ENCODE results near the gene IER3. TPM values are rescaled to one million over a fixed set of nuclear protein-coding genes. Genes with fewer than 3 reads are reported as not detected.

IER3 gene
- polyA plus RNA-seq, 3 donors: 30.6 to 188 (median 53.2) TPM

DNA sequence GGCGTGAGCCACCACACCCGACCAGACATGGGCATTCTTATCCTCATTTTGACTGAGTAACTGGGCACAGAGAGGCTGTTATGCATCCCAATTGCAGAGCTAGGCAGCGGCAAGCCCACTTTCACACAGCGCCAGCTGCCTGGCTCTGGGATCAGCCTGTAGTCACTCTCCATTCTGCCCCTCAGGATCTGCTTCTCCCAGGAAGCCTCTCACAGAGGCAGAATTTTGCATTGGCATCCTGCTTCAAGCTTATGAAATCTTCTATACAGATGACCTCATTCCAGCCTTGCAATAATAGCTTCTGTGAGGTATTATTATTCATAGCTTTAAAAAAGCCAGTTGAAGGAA, 37.0 kb upstream of the IER3 start:
- TF ChIP-seq, protein P1, sequence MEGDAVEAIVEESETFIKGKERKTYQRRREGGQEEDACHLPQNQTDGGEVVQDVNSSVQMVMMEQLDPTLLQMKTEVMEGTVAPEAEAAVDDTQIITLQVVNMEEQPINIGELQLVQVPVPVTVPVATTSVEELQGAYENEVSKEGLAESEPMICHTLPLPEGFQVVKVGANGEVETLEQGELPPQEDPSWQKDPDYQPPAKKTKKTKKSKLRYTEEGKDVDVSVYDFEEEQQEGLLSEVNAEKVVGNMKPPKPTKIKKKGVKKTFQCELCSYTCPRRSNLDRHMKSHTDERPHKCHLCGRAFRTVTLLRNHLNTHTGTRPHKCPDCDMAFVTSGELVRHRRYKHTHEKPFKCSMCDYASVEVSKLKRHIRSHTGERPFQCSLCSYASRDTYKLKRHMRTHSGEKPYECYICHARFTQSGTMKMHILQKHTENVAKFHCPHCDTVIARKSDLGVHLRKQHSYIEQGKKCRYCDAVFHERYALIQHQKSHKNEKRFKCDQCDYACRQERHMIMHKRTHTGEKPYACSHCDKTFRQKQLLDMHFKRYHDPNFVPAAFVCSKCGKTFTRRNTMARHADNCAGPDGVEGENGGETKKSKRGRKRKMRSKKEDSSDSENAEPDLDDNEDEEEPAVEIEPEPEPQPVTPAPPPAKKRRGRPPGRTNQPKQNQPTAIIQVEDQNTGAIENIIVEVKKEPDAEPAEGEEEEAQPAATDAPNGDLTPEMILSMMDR (IDR thresholded peaks at IDR 0.05): no peak
- whole genome bisulfite sequencing (ENCODE audit: insufficient coverage): 79% methylated on average over 4 of the region's 4 CpGs
- peaks cover 92% of the 10 kb centered on the region for H3K4me1 Mint-ChIP-seq

DNA sequence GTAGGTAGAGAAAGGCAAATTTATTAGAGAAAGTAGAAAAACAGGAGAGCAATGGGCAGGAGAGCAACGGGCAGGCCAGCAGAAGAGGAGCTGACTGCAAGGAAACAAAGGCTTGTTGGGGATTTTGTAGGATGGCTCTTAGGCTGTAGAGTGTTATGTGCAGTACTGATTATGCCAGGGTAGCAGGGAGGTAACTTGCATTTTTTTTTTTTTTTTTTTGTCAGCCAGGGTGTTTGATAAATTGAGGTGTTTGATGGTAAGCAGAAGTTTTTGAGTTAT, 36.2 kb upstream of the IER3 start:
- 80% methylated on average over 1 of the region's 1 CpG for WGBS (ENCODE audit: insufficient coverage)
- Histone ChIP-seq H3K27ac (ENCODE audit: low read depth in 1 of 2, low read length in 2 of 2) (peak overlapping the region in 1 of 2 donors; percentile 91), H3K36me3 (replicated peaks in 1 of 2; ENCODE audit: control insufficient read depth in 1 of 2, insufficient read depth in 2 of 2, low read length in 2 of 2) (no peaks in the 10 kb centered on the region), H3K27me3 (ENCODE audit: control insufficient read depth in 2 of 2, insufficient read depth in 2 of 2, low read length in 2 of 2) (no peaks in the 10 kb centered on the region), H3K79me2 (ENCODE audit: insufficient read depth, low read length) (no peaks in the 10 kb centered on the region), H3K4me2 (replicated peaks; ENCODE audit: extremely low read depth, low read length, poor library complexity, severe bottlenecking) (peak overlapping the region; percentile 58), H3K9me3 (replicated peaks in 1 of 2; ENCODE audit: control insufficient read depth in 1 of 2, insufficient read depth in 1 of 2, low read length in 2 of 2) (no peaks in the 10 kb centered on the region), H4K20me1 (ENCODE audit: insufficient read depth, low read length) (no peaks in the 10 kb centered on the region), H2AFZ (ENCODE audit: insufficient read depth, low read depth, low read length, poor library complexity, severe bottlenecking) (no peak overlapping the region), H3K4me3 (replicated peaks in 1 of 3; ENCODE audit: low read depth in 2 of 3, low read length in 3 of 3) (peak overlapping the region in 1 of 3 experiments; percentile 53), H3K9ac (ENCODE audit: insufficient read depth, low read length, poor library complexity, severe bottlenecking) (no peak overlapping the region), H3K4me1 (ENCODE audit: control insufficient read depth in 1 of 2, insufficient read depth in 2 of 2, low read length in 2 of 2) (peaks cover 94% of the 10 kb centered on the region in 2 donors)
- Mint-ChIP-seq H3K36me3 (peaks cover 4 to 9% of the 10 kb centered on the region in 2 donors), H3K9me3 (peaks cover 0 to 2% (median 0%) of the 10 kb centered on the region in 7 donors), H3K4me3 (no peak overlapping the region), H3K27ac (peak overlapping the region; percentile 95 to 100 (median 99)), H3K4me1 (peaks cover 88% of the 10 kb centered on the region), H3K27me3 (ENCODE audit: low read depth in 3 of 3) (no peaks in the 10 kb centered on the region)
- TF ChIP-seq, protein P1 (IDR thresholded peaks at IDR 0.05): no peak
- intact Hi-C loops (cut with micrococcal nuclease): loop anchor here in 1 of 2 donors (5.0 kb wide), 1 partner anchor 37 kb away; no protein-coding TSS in a partner anchor
- DNase-seq: no peak

More for the DNA sequence above, 37.0 kb upstream of the IER3 start:
- DNase-seq: peak in 1 of 3 donors; percentile 95
- peak overlapping the region; percentile 95 to 100 (median 99) for H3K27ac Mint-ChIP-seq
- peak overlapping the region; percentile 12 to 78 for H3K4me3 Mint-ChIP-seq
- Histone ChIP-seq H3K27me3 (ENCODE audit: control insufficient read depth in 2 of 2, insufficient read depth in 2 of 2, low read length in 2 of 2) (no peaks in the 10 kb centered on the region), H3K4me1 (ENCODE audit: control insufficient read depth in 1 of 2, insufficient read depth in 2 of 2, low read length in 2 of 2) (peaks cover 99 to 100% of the 10 kb centered on the region in 2 donors), H2AFZ (ENCODE audit: insufficient read depth, low read depth, low read length, poor library complexity, severe bottlenecking) (no peak overlapping the region), H3K79me2 (ENCODE audit: insufficient read depth, low read length) (no peaks in the 10 kb centered on the region), H3K4me2 (replicated peaks; ENCODE audit: extremely low read depth, low read length, poor library complexity, severe bottlenecking) (peak overlapping the region; percentile 58), H3K27ac (ENCODE audit: low read depth in 1 of 2, low read length in 2 of 2) (peak overlapping the region; percentile 91 to 98), H3K9me3 (replicated peaks in 1 of 2; ENCODE audit: control insufficient read depth in 1 of 2, insufficient read depth in 1 of 2, low read length in 2 of 2) (no peaks in the 10 kb centered on the region), H4K20me1 (ENCODE audit: insufficient read depth, low read length) (no peaks in the 10 kb centered on the region), H3K9ac (ENCODE audit: insufficient read depth, low read length, poor library complexity, severe bottlenecking) (peak overlapping the region; percentile 62), H3K36me3 (replicated peaks in 1 of 2; ENCODE audit: control insufficient read depth in 1 of 2, insufficient read depth in 2 of 2, low read length in 2 of 2) (no peaks in the 10 kb centered on the region), H3K4me3 (replicated peaks in 1 of 3; ENCODE audit: low read depth in 2 of 3, low read length in 3 of 3) (peak overlapping the region in 1 of 3 experiments; percentile 53)
- H3K27me3 Mint-ChIP-seq (ENCODE audit: low read depth in 3 of 3): no peaks in the 10 kb centered on the region
- peaks cover 4 to 9% of the 10 kb centered on the region in 2 donors for H3K36me3 Mint-ChIP-seq
- peaks cover 0 to 2% (median 0%) of the 10 kb centered on the region in 7 donors for H3K9me3 Mint-ChIP-seq
- intact Hi-C loops (cut with micrococcal nuclease): loop anchor here in 1 of 2 donors (5.0 kb wide), 1 partner anchor 36 kb away; no protein-coding TSS in a partner anchor
